Effector CD4-positive, alpha-beta T cell (primary cell): ENCODE measurements around the gene EEIG1.

Experiments
- DNase-seq: peaks from one replicate; pipeline ENCODE4 v3.0.0-alpha.2; 2020

Gene EEIG1

DNA sequence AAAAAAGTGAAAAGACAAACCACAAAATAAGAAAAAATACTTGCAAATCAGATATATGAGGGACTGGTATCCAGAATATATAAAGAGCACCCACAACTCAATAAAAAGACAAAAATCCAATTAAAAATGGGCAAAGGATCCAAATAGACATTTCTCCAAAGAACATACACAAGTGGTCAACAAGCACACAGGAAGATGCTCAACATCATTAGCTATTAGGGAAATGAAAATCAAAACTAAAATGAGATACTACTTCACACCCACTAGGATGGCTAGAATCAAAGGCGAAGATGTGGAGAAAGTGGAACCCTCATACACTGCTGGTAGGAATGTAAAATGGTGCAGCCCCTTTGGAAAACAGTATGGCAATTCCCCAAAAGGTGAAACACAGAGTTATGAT is 22.1 kb downstream of the EEIG1 start:
- no peak for DNase-seq

- peak; percentile 80 for DNase-seq
These were observed 25.3 kb downstream of the EEIG1 start for GRCh38 chr9:127955294-127956015.

GRCh38 chr9:127954831-127955293 is 25.9 kb downstream of the EEIG1 start:
- no peak for DNase-seq

DNA sequence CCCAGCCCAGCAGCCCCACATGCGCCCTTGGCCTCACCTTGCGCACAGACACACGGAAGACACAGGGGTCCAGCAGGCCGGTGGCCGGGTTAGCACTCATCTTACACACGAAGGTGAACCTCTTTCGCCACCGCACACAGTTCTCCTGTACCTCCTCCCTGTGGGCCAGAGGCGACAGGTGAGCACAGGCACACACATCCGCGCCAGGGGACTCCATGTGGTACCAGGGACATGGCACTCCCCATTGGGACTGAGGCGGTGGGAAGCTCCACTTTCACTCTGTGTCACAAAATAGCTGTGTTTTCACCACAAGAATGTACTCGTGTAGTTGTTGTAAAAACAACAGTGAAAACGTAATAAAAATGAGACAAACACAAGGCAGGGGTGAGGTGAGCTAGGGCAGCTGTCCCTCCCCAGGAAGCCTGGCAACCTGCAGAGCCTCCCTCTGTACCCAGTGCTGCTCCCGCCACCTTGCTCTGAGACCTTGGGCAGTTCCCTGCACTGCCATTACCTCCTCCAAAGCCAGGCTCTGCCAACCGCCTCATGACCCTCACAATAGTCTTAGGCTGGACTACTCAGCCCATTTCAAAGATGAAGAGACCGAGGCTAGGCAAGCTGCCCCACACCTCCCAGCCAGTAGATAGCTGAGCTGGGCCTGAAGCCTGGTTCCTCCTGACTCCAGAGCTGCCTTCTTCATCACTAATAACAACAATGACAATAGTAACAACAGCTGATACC is 26.9 kb downstream of the EEIG1 start:
- no peak for DNase-seq

- no peak for DNase-seq
These were observed 27.6 kb downstream of the EEIG1 start for GRCh38 chr9:127953154-127953553.

DNA sequence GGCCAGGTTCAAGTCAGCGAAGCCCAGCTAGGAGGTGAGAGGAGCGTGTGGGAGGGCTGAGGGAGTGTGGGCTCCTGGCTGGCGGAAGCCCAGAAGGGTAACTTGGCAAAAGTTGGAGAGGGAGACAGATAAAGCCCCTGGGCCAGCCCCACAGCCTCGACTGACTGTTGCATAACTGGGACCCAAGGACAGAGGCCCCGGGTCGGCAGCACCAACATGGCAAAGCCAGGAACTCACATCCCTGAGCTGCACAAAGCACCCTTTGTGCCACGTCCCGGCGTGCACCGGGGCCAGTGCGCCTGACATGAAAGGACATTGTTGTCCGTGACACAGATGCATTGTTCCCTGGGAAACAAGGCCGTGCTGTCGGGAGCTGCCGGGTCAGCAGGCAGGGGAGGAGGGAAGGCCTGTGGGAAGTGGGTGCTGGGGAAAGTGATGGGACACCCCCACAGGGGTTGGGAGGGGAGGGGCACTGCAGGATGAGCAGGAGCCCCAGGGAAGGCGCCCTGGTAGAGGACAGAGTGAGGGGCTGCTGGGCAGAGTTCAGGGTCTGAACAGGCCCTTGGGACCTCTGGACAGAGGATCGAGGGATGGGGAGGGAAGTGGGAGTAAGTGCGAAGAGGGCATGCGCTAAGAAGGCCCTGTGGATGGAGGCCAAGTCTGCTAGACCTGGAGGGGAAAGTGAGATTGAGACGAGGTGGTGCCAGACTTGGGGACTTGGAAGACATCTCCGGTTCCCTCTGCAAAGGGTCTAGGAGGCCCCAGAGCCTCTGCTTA is 30.1 kb downstream of the EEIG1 start:
- DNase-seq = no peak

DNA sequence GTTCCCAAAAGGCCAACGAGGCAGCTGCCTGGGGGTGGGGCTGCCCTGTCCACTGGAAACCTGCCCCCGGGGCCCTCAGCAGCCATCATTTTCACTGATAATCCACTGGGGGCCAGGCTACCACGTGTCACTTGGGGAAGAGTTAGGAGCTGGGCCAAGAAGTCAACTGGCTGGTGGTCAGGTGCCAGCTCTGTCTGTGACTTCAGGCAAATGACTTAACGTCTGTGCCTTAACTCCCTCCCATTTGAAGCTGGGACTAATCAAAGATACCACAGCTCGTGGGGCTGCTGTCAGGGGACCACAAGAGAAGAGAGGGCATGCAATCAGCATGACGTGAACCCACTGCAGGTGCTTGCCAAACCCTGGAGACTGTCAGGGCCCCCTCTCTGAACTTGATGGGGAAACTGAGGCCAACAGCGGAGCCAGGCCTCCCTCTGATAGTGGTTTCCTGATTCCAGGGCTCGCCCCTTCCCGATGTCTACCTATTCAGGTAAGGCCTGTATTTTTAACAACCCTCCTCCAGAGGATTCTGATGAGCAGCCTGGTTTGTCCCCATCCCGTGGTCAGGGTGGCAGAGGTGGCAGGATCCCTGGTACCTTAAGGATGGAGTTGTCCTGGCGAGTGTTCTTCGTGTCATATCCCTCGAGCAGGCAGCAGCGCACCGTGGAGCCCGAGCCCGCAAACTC is 30.8 kb downstream of the EEIG1 start:
- no peak for DNase-seq

DNA sequence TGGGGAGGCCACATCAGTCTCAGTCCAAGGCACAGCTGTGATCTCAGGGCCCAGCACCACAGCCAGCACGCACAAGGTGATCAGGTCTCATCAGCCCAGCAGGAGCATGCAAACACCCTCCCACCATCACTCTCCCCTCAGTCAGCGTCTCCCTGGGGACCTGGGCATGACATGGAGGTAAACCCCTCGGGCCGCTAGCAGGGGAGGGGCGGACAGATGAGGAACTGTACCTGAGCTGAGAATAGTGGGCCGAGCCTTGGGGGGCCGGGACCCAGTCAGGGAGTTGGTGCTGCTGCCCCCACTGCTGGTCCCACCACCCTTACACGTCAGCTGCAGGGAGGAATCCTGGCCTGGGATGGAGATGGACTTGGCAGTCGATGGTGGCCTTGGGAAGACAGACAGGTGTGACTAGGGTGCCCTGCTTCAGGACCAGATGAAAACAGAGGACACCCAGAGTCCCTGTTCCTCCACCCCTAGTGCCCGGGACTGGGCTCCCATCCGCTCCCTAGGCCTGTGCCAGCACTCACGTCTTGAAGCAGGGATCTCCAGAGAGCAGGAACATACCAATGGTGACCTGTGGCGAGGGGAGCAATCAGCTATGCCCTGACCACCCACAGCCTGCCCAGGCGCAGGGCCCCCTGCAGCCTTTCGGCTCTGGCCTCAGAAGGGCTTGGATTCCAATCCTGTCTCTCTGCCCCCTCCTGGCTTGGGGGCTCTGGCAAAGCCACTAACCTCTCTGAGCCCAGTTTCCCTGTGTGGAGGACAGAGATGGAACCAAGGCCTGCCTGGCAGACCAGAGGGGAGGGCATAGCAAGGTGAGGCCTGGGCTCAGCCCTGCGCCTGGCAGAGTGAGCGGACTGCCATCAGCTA is 32.7 kb downstream of the EEIG1 start:
- DNase-seq = no peak

GRCh38 chr9:127946728-127947127 is 34.1 kb downstream of the EEIG1 start:
- DNase-seq = no peak

GRCh38 chr9:127945942-127946341 is 34.8 kb downstream of the EEIG1 start:
- DNase-seq = no peak

- no peak for DNase-seq
These were observed 35.5 kb downstream of the EEIG1 start for GRCh38 chr9:127945338-127945737.

- DNase-seq = no peak
These were observed 36.1 kb downstream of the EEIG1 start for GRCh38 chr9:127944586-127945218.

DNA sequence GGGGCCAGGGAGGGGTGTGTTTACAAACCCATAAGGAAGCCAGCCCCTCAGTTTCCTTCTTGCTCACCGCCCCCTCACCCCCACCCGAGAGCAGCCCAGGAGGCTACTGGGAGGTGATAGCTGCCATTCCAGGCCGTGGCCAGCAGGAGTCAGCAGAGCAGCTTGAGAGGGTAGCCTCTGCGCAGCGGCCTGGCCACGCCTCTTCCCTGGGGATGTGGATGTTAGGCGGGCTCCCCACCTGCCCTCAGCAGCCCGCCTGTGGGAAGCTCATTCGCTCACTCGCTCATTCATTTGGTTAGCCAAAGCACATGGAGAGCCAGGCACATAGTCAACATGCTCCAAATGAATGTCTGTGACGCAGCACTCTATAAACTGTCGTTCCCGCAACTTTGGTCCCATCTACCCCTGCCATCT is 37.1 kb downstream of the EEIG1 start:
- peak; percentile 62 for DNase-seq

GRCh38 chr9:127943011-127943662 is 37.7 kb downstream of the EEIG1 start:
- DNase-seq = no peak

DNA sequence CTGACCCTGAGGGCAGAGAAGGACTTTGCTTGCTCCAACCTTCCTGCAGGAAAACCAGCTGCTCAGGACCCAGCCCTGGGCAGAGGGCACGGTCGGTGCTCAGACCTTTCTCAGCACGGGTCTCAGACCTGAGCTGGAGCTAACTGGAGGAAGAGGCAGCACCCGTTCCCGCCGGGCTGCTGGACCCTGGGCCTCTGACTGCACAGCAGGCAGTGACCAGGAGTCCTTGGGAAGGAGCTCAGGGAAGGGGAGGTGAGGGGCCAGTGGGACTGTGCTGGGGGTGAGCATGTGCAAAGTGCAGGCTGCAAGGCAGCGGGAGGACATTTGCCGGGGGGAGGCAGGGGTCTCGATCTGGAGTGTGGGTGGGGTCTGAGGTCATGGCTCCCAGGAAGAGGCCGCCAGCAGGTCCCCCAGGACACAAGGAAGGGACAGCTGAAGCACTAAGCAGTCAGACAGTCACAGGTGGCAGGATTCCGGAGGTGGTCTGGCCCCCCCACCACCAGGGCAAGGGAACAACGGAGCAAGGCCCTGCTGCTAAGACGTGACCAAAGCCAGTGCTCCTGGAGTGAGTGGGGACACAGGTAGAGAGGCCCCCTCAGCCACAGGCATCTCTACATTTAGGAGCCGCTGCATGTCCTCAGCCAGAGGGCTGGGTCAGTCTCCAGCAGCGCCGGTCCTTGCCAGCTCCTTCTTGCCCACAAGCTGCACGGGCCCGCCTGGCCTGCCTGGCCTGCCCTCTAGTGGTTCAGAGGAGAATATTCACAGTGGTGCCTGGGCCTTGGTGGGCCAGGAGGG is 38.4 kb downstream of the EEIG1 start:
- DNase-seq = no peak

DNA sequence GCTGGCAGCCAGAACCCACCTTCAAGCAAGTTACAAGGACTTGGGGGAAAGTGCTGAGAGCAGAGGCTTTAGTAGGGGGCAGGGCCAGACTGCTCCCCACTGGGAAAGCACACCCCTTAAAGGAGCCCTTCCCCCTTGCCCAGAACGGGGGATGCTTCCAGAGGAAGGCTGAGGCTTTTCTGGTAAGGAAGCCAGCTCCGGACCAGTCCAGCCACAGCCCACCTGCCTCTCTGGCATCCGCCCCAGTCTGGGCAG is 38.9 kb downstream of the EEIG1 start:
- DNase-seq = no peak

- no peak for DNase-seq
These were observed 39.5 kb downstream of the EEIG1 start for GRCh38 chr9:127941062-127941960.

DNA sequence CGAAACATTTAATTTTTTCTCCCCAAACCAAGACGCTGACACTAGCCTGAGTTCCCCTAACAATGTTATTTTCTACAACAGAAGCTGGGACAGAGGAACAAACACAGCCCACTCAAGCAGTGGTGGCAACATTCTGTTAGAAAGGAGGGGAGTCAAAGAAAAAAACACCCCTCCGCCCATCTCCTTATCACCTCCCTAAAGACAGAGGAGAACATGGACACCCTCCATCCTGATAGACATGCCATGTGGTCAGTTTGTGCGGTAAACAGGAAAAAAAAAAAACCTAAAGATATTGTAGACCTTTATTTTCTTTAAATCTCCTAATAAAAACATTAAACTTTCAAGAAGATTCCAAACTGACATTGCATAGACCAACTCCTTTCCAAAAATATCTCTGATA is 40.2 kb downstream of the EEIG1 start:
- no peak for DNase-seq

GRCh38 chr9:127938298-127938690 is 42.5 kb downstream of the EEIG1 start:
- DNase-seq = no peak
